ENCODE results near the gene EDN2. TPM values are rescaled to one million over a fixed set of nuclear protein-coding genes. Genes with fewer than 3 reads are reported as not detected.

EDN2 gene
- total RNA-seq, 1 experiment from 2014 or later, result not detected

DNA sequence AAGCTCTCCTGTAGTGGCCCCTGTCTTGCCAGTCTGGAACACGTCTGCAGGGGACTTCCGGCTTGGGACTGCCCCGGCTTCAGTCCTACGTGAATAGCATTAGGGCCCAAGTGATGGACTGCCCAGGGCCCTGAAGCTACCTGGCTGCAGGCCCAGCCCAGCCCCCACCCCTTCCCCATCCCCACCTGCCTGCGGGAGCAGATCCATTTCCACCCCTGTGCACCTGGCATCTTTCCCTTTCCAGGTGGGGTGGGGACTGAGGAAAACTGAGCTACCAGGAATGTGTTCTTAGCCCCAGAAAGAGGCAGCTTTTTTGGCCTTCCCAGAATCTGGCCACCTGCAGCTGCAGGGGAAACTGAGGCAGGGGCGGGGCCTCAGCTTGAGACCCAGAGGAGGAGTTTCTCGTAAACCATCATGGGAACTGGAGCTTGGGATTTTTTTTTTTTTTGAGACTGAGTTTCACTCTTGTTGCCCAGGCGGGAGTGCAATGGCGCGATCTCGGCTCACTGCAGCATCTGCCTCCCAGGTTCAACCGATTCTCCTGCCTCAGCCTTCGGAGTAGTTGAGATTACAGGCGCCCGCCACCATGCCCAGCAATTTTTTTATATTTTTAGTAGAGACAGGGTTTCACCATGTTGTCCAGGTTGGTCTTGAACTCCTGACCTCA lies 3.2 kb downstream of the EDN2 start:
- Histone ChIP-seq H3K4me3 (ENCODE audit: low read depth, low read length, poor library complexity, severe bottlenecking) (no peak overlapping the region), H3K9me3 (ENCODE audit: low read depth, low read length, poor library complexity, severe bottlenecking) (no peaks in the 10 kb centered on the region), H3K36me3 (ENCODE audit: insufficient read depth, low read length, poor library complexity, severe bottlenecking) (no peaks in the 10 kb centered on the region), H3K27ac (ENCODE audit: low read depth, low read length, poor library complexity, severe bottlenecking) (no peak overlapping the region), H3K27me3 (replicated peaks; ENCODE audit: insufficient read depth, low read depth, low read length, poor library complexity) (no peaks in the 10 kb centered on the region), H3K4me1 (ENCODE audit: insufficient read depth, low read length, poor library complexity, severe bottlenecking) (peaks cover 50% of the 10 kb centered on the region)
- intact Hi-C loops (cut with micrococcal nuclease; ENCODE audit: unreplicated experiment), result no loop called here
- CTCF ChIA-PET, result no interaction called here
- no peak for DNase-seq (ENCODE audit: low spot score)
- POLR2A ChIA-PET (ENCODE audit: low non-redundant PET), result no interaction called here
- no peak for TF ChIP-seq EZH2 (IDR thresholded peaks at IDR 0.05; ENCODE audit: borderline replicate concordance, low read depth, low read length, poor library complexity, severe bottlenecking)
- TF ChIP-seq, protein P1, sequence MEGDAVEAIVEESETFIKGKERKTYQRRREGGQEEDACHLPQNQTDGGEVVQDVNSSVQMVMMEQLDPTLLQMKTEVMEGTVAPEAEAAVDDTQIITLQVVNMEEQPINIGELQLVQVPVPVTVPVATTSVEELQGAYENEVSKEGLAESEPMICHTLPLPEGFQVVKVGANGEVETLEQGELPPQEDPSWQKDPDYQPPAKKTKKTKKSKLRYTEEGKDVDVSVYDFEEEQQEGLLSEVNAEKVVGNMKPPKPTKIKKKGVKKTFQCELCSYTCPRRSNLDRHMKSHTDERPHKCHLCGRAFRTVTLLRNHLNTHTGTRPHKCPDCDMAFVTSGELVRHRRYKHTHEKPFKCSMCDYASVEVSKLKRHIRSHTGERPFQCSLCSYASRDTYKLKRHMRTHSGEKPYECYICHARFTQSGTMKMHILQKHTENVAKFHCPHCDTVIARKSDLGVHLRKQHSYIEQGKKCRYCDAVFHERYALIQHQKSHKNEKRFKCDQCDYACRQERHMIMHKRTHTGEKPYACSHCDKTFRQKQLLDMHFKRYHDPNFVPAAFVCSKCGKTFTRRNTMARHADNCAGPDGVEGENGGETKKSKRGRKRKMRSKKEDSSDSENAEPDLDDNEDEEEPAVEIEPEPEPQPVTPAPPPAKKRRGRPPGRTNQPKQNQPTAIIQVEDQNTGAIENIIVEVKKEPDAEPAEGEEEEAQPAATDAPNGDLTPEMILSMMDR (conservative IDR thresholded peaks at IDR 0.05; ENCODE audit: low read depth, low read length), result no peak
- no TSS peak for BruUV-seq (replicated peaks)

DNA sequence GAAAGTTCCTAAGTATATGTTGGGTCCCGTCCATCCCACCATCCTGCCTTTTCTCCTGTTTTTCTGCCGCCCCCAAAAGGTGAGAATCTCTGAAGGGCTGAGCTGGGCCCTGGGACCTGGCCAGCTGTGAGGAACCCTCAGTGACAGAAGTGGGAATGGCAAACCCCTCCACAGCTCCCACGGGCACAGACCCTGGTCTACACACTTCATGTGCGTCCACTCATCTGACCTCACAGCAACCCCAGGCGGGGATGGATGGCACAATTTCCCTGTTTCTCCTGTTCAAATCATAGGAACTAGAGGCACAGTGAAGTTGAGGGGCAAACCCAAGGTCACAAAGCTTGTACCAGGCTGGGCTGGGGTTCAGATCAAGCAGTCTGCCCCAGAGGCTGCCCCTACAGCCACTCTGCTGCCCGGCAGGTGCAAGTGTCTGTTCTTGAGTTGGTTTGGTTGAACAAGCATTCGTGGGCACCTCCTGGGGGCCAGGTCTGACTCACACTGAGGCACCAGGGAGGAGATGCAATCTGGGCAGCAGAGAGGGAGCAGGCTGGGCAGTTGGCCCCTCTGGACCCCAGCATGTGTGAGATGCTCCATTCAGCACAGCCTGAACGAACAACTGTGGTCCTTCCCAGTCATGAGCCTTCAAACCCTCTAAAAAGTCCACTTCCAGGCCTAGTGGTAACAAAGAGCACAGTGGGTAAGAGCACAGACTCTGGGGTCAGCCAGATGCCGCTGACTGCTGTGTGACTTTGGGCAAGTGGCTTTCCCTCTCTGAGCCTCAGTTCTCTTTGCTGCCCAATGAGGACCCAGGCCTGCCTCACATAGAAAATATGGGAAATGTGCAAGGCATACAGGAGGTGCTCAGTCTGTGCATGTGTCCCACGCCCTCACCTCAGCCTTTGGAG lies 4.0 kb downstream of the EDN2 start:
- BruUV-seq (replicated peaks), result no TSS peak
- Histone ChIP-seq H3K4me1 (ENCODE audit: insufficient read depth, low read length, poor library complexity, severe bottlenecking) (peaks cover 44% of the 10 kb centered on the region), H3K9me3 (ENCODE audit: low read depth, low read length, poor library complexity, severe bottlenecking) (no peaks in the 10 kb centered on the region), H3K27me3 (replicated peaks; ENCODE audit: insufficient read depth, low read depth, low read length, poor library complexity) (no peaks in the 10 kb centered on the region), H3K36me3 (ENCODE audit: insufficient read depth, low read length, poor library complexity, severe bottlenecking) (no peaks in the 10 kb centered on the region), H3K4me3 (ENCODE audit: low read depth, low read length, poor library complexity, severe bottlenecking) (no peak overlapping the region), H3K27ac (ENCODE audit: low read depth, low read length, poor library complexity, severe bottlenecking) (no peak overlapping the region)
- DNase-seq (ENCODE audit: low spot score), result no peak
- TF ChIP-seq, protein P1 (conservative IDR thresholded peaks at IDR 0.05; ENCODE audit: low read depth, low read length), result no peak
- TF ChIP-seq EZH2 (IDR thresholded peaks at IDR 0.05; ENCODE audit: borderline replicate concordance, low read depth, low read length, poor library complexity, severe bottlenecking), result no peak
- ChIA-PET POLR2A (ENCODE audit: low non-redundant PET) (no interaction called here), CTCF (no interaction called here)
- intact Hi-C loops (cut with micrococcal nuclease; ENCODE audit: unreplicated experiment), result no loop called here

DNA sequence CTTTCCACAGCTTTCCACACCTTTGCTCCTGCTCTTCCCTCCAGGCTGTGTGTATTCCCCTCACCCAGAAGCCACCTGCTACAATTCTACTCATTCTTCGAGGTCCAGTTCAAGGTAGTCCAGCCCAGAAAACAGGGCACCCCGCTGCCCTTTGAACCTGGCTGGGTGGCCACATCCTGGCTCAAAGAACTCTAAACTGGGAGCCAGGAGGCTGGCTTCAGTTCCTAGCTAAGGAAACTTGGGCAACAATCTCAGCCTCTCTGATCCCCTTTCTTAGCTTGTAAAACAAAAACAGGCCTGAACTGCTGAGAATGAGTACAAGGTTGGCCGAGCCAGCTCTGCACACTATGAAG lies 4.7 kb downstream of the EDN2 start:
- TF ChIP-seq, protein P1 (conservative IDR thresholded peaks at IDR 0.05; ENCODE audit: low read depth, low read length), result no peak
- TF ChIP-seq EZH2 (IDR thresholded peaks at IDR 0.05; ENCODE audit: borderline replicate concordance, low read depth, low read length, poor library complexity, severe bottlenecking), result no peak
- Histone ChIP-seq H3K36me3 (ENCODE audit: insufficient read depth, low read length, poor library complexity, severe bottlenecking) (no peaks in the 10 kb centered on the region), H3K4me3 (ENCODE audit: low read depth, low read length, poor library complexity, severe bottlenecking) (no peak overlapping the region), H3K9me3 (ENCODE audit: low read depth, low read length, poor library complexity, severe bottlenecking) (no peaks in the 10 kb centered on the region), H3K4me1 (ENCODE audit: insufficient read depth, low read length, poor library complexity, severe bottlenecking) (peaks cover 37% of the 10 kb centered on the region), H3K27me3 (replicated peaks; ENCODE audit: insufficient read depth, low read depth, low read length, poor library complexity) (no peaks in the 10 kb centered on the region), H3K27ac (ENCODE audit: low read depth, low read length, poor library complexity, severe bottlenecking) (no peak overlapping the region)
- CTCF ChIA-PET, result no interaction called here
- no peak for DNase-seq (ENCODE audit: low spot score)
- POLR2A ChIA-PET (ENCODE audit: low non-redundant PET), result no interaction called here
- no TSS peak for BruUV-seq (replicated peaks)
- intact Hi-C loops (cut with micrococcal nuclease; ENCODE audit: unreplicated experiment), result no loop called here
